K562 (cell line): ENCODE results near the gene ABHD4. TPM values are rescaled to one million over a fixed set of nuclear protein-coding genes. Genes with fewer than 3 reads are reported as not detected.

ENCODE experiments used
- BMI1 ChIP-seq: fragments of 150-350 bp; IDR thresholded peaks from 2 replicates; pipeline ENCODE4 v1.6.1; 2014; ENCODE audit warnings: low read length
- CBFA2T2 ChIP-seq: fragments of 450-650 bp; conservative IDR thresholded peaks from 2 replicates; pipeline ENCODE4 v1.6.1; 2017; ENCODE audit warnings: mild to moderate bottlenecking
- CEBPG ChIP-seq, 3 experiments: fragments of 200-800 bp in 1 of 3; sonication (Bioruptor generic) in 1 of 3; sonication (generic) in 1 of 3; formaldehyde crosslinking in 1 of 3; IDR thresholded peaks in 2 of 3; conservative IDR thresholded peaks in 1 of 3; 2 replicates each; pipeline versions ENCODE4 v1.6.1 to v1.8.0; 2016 to 2022; ENCODE audit warnings: missing compliant biosample characterization in 2 of 3, missing genetic modification characterization in 2 of 3, mild to moderate bottlenecking in 1 of 3, missing genetic modification reagents in 1 of 3
- CLOCK ChIP-seq: fragments of 250-450 bp; sonication (Bioruptor Pico); IDR thresholded peaks from 2 replicates; pipeline ENCODE4 v1.4.0; 2020; ENCODE audit warnings: mild to moderate bottlenecking, moderate library complexity, borderline replicate concordance
- CREM ChIP-seq: IDR thresholded peaks from 2 replicates; pipeline ENCODE4 v1.6.1; 2014; ENCODE audit warnings: antibody characterized with exemption, low read depth
- E2F6 ChIP-seq, 2 experiments: IDR thresholded peaks; 2 replicates each; pipeline ENCODE4 v1.6.1; 2011; ENCODE audit warnings: borderline replicate concordance in 1 of 2, control low read depth in 1 of 2, low read depth in 1 of 2, low read length in 1 of 2, mild to moderate bottlenecking in 1 of 2, mixed read lengths in 1 of 2, moderate library complexity in 1 of 2; ENCODE audit not compliant: insufficient read depth in 1 of 2, insufficient read length in 1 of 2, poor library complexity in 1 of 2, severe bottlenecking in 1 of 2; ENCODE audit errors: extremely low read depth in 1 of 2
- GABPB1 ChIP-seq: sonication (generic); formaldehyde crosslinking; IDR thresholded peaks from 2 replicates; pipeline ENCODE4 v1.8.0; 2022; ENCODE audit warnings: mild to moderate bottlenecking, missing genetic modification reagents
- HMGXB4 ChIP-seq: sonication (generic); formaldehyde crosslinking; IDR thresholded peaks from 2 replicates; pipeline ENCODE4 v1.8.1; 2023; ENCODE audit warnings: mild to moderate bottlenecking, missing genetic modification reagents
- JUN ChIP-seq, 2 experiments: sonication (generic) in 1 of 2; formaldehyde crosslinking in 1 of 2; IDR thresholded peaks; 2 replicates each; pipeline versions ENCODE4 v1.6.1 to v1.8.0; 2012 to 2022; ENCODE audit warnings: borderline replicate concordance in 2 of 2, mild to moderate bottlenecking in 2 of 2, improper control_type of control experiment in 1 of 2, low read depth in 1 of 2, low read length in 1 of 2, missing genetic modification reagents in 1 of 2
- KAT2B ChIP-seq: IDR thresholded peaks from one replicate; pipeline ENCODE4 v1.6.1; 2012; ENCODE audit warnings: low read depth, mild to moderate bottlenecking, control low read depth, inconsistent platforms, low read length, moderate library complexity
- MITF ChIP-seq: IDR thresholded peaks from 2 replicates; pipeline ENCODE4 v1.6.1; 2014; ENCODE audit warnings: antibody characterized with exemption
- TCF7 ChIP-seq: sonication (generic); IDR thresholded peaks from 2 replicates; pipeline ENCODE4 v1.6.1; 2016; ENCODE audit warnings: antibody characterized with exemption, borderline replicate concordance
- USF1 ChIP-seq: sonication (generic); formaldehyde crosslinking; IDR thresholded peaks from 2 replicates; pipeline ENCODE4 v1.9.0; 2022; ENCODE audit warnings: mild to moderate bottlenecking, missing genetic modification reagents
- ZNF76 ChIP-seq: fragments of 250-450 bp; sonication (Bioruptor Pico); IDR thresholded peaks from 2 replicates; pipeline ENCODE4 v1.4.0; 2020; ENCODE audit warnings: mild to moderate bottlenecking, moderate library complexity, borderline replicate concordance
- ZNF766 ChIP-seq: fragments of 200-800 bp; sonication (Bioruptor generic); conservative IDR thresholded peaks from 2 replicates; pipeline ENCODE4 v1.6.1; 2016; ENCODE audit warnings: missing genetic modification characterization, missing compliant biosample characterization
- polyA plus RNA-seq, 8 experiments: library from polyadenylated mRNA; depleted of rRNA in 4 of 8; stranded (reverse) in 5 of 8; unstranded in 3 of 8; fragments of >200 nt; fragmentation: Nextera tagmentation in 2 of 8; fragmentation: Illumina TruSeq in 1 of 8; extraction: Ambion mirVana in 2 of 8; extraction: Trizol in 1 of 8; gene quantifications; 2 replicates each; pipeline versions ENCODE4 v1.2.1 to v1.2.3, GENCODE V29; 2011 to 2014; ENCODE audit warnings: inconsistent platforms in 1 of 8, missing spikeins in 1 of 8
- total RNA-seq, 7 experiments: library from RNA; depleted of rRNA in 6 of 7; stranded (reverse); fragments of >200 nt in 6 of 7; fragmentation: Illumina TruSeq in 2 of 7; extraction: Trizol in 2 of 7; gene quantifications; 2 replicates each; pipeline versions ENCODE4 v1.2.1 to v1.2.3, GENCODE V29; 2011 to 2021; ENCODE audit warnings: low replicate concordance in 1 of 7

Gene ABHD4
- total and polyA plus RNA-seq, 9 of the 15 experiments (the other 6 are each of a cell fraction or from before 2014, with no cell fraction given) = 3.6 to 12.0 (median 7.2) TPM

GRCh38 chr14:22556021-22556989, 41.8 kb upstream of the ABHD4 start (continued):
- 0 out of 2 replicates have a peak, but pooled peaks have one; percentile 11 for TF ChIP-seq CEBPG (CRISPR knock-in tag; IDR thresholded peaks at IDR 0.05)
- peak; percentile 12 to 31; a peak in 1 of 4 replicates for TF ChIP-seq CEBPG (tag; conservative IDR thresholded peaks at IDR 0.05 in 1 of 2, IDR thresholded peaks at IDR 0.05 in 1 of 2)
- TF ChIP-seq CLOCK = peak; percentile 56; the same call in 1 of the 2 replicates
- TF ChIP-seq KAT2B = no peak
- 0 out of 2 replicates have a peak, but pooled peaks have one; percentile 29 for TF ChIP-seq GABPB1 (CRISPR knock-in tag)
- TF ChIP-seq BMI1 = no peak
- TF ChIP-seq HMGXB4 (CRISPR knock-in tag) = no peak
- TF ChIP-seq JUN (IDR thresholded peaks at IDR 0.05; ENCODE audit: borderline replicate concordance, low read depth, low read length) = peak; percentile 26; the same call in 1 of the 2 replicates
- TF ChIP-seq JUN (CRISPR knock-in tag; IDR thresholded peaks at IDR 0.05; ENCODE audit: borderline replicate concordance) = no peak; the same call in 1 of the 2 replicates
- TF ChIP-seq MITF = 0 out of 2 replicates have a peak, but pooled peaks have one; percentile 45
- TF ChIP-seq ZNF76 (CRISPR knock-in tag) = 0 out of 2 replicates have a peak, but pooled peaks have one; percentile 40
- TF ChIP-seq CBFA2T2 = peak; percentile 38; the same call in 1 of the 2 replicates
- peak; percentile 90 for TF ChIP-seq TCF7
- TF ChIP-seq CREM = peak; percentile 90
- TF ChIP-seq USF1 (CRISPR knock-in tag) = peak; percentile 78
- TF ChIP-seq E2F6 (IDR thresholded peaks at IDR 0.05; ENCODE audit: borderline replicate concordance in 1 of 2, extremely low read depth in 1 of 2, insufficient read depth in 1 of 2, insufficient read length in 1 of 2, low read depth in 1 of 2, low read length in 1 of 2, poor library complexity in 1 of 2, severe bottlenecking in 1 of 2) = peak; percentile 25 to 59
- TF ChIP-seq ZNF766 (CRISPR knock-in tag) = 0 out of 2 replicates have a peak, but pooled peaks have one; percentile 37
